Liver (tissue), 3 donors: Measurements from ENCODE around the gene HGFAC.

Experiments
- ATF3 ChIP-seq: IDR thresholded peaks from 2 replicates; pipeline ENCODE4 v1.6.1; 2016; ENCODE audit warnings: antibody characterized with exemption
- CTCF ChIP-seq: fragments of 150-350 bp; IDR thresholded peaks from 2 replicates; pipeline ENCODE4 v1.5.1; 2017; ENCODE audit warnings: improper control_type of control experiment, low read depth, low read length; ENCODE audit not compliant: missing input control
- MAX ChIP-seq: IDR thresholded peaks from 2 replicates; pipeline ENCODE4 v1.6.1; 2016; ENCODE audit warnings: antibody characterized with exemption
- NR2F2 ChIP-seq: IDR thresholded peaks from 2 replicates; pipeline ENCODE4 v1.6.1; 2016; ENCODE audit warnings: antibody characterized with exemption
- RAD21 ChIP-seq, 2 donors: IDR thresholded peaks; 2 replicates each; pipeline ENCODE4 v1.6.1; 2016; ENCODE audit warnings: antibody characterized with exemption in 2 of 2, mild to moderate bottlenecking in 2 of 2
- REST ChIP-seq: IDR thresholded peaks from 2 replicates; pipeline ENCODE4 v1.6.1; 2016; ENCODE audit warnings: antibody characterized with exemption, mild to moderate bottlenecking
- TAF1 ChIP-seq: conservative IDR thresholded peaks from 2 replicates; pipeline ENCODE4 v1.6.1; 2016; ENCODE audit warnings: antibody characterized with exemption, mild to moderate bottlenecking
- YY1 ChIP-seq: IDR thresholded peaks from 2 replicates; pipeline ENCODE4 v1.6.1; 2016; ENCODE audit warnings: antibody characterized with exemption, mild to moderate bottlenecking
- donor health status: healthy.
- donor health status: healthy.

- TF ChIP-seq NR2F2: no peak
- no peak for TF ChIP-seq CTCF
- TF ChIP-seq YY1: no peak
- no peak for TF ChIP-seq RAD21 (IDR thresholded peaks at IDR 0.05)
- TF ChIP-seq TAF1: no peak
- no peak for TF ChIP-seq ATF3
- no peak for TF ChIP-seq MAX
- TF ChIP-seq REST: no peak
Observed at GRCh38 chr4:3495204-3495975, 53.6 kb downstream of the HGFAC start.
